Smooth muscle cell (in vitro differentiated cells): Measurements from ENCODE around the gene POLK. TPM values are rescaled to one million over a fixed set of nuclear protein-coding genes. Genes with fewer than 3 reads are reported as not detected.

Source experiments
- DNase-seq: peaks from one replicate; lab custom pipeline; 2025; ENCODE audit not compliant: unreplicated experiment; lab: John Stamatoyannopoulos, UW
- H2AFZ ChIP-seq: fragments of 200-600 bp; sonication (generic); 2 replicates; pipeline ENCODE4 v1.6.0; 2016; ENCODE audit warnings: antibody characterized with exemption, low read depth, mild to moderate bottlenecking
- H3F3A ChIP-seq: fragments of 200-600 bp; sonication (generic); 2 replicates; pipeline ENCODE4 v1.6.0; 2017; ENCODE audit warnings: antibody characterized with exemption, low read depth
- H3K27ac ChIP-seq: fragments of 200-600 bp; sonication (generic); 2 replicates; pipeline ENCODE4 v1.5.1; 2016; ENCODE audit warnings: low read depth, mild to moderate bottlenecking
- H3K27me3 ChIP-seq: fragments of 200-600 bp; sonication (generic); 2 replicates; pipeline ENCODE4 v1.6.1; 2016; ENCODE audit warnings: low read depth, mild to moderate bottlenecking
- H3K36me3 ChIP-seq: fragments of 200-600 bp; sonication (generic); 2 replicates; pipeline ENCODE4 v1.5.1; 2016; ENCODE audit warnings: low read depth
- H3K4me1 ChIP-seq: fragments of 200-600 bp; sonication (generic); 2 replicates; pipeline ENCODE4 v1.5.1; 2016; ENCODE audit warnings: low read depth
- H3K4me2 ChIP-seq: fragments of 200-600 bp; sonication (generic); 2 replicates; pipeline ENCODE4 v1.6.0; 2016; ENCODE audit warnings: mild to moderate bottlenecking
- H3K4me3 ChIP-seq: fragments of 200-600 bp; sonication (generic); 2 replicates; pipeline ENCODE4 v1.5.1; 2016; ENCODE audit warnings: mild to moderate bottlenecking
- H3K79me2 ChIP-seq: fragments of 200-600 bp; sonication (generic); 2 replicates; pipeline ENCODE4 v1.6.0; 2016; ENCODE audit warnings: low read depth, mild to moderate bottlenecking
- H3K9ac ChIP-seq: fragments of 200-600 bp; sonication (generic); 2 replicates; pipeline ENCODE4 v1.6.0; 2016; ENCODE audit warnings: low read depth
- H3K9me3 ChIP-seq: fragments of 200-600 bp; sonication (generic); replicated peaks from 2 replicates; pipeline ENCODE4 v1.5.1; 2016; ENCODE audit warnings: low read depth
- H4K20me1 ChIP-seq: fragments of 200-600 bp; sonication (generic); 2 replicates; pipeline ENCODE4 v1.6.0; 2016; ENCODE audit warnings: low read depth
- CTCF ChIP-seq: fragments of 200-600 bp; sonication (generic); IDR thresholded peaks from 2 replicates; pipeline ENCODE4 v1.5.1; 2017; ENCODE audit warnings: borderline replicate concordance, mild to moderate bottlenecking, antibody characterized with exemption; ENCODE audit not compliant: insufficient read depth, poor library complexity, severe bottlenecking
- WGBS: methylation state at CpG from one replicate; pipeline ENCODE4 v1.1.7; 2016; ENCODE audit warnings: low lambda C conversion rate; 5-methylcytosine and 5-hydroxymethylcytosine counted together
- polyA plus RNA-seq: library from polyadenylated mRNA; unstranded; fragments of >200 nt; fragmentation: Nextera tagmentation; extraction: Ambion mirVana; gene quantifications from 2 replicates; pipeline ENCODE4 v1.2.1, GENCODE V29; 2016
- total RNA-seq: library from RNA; depleted of rRNA; stranded (reverse); fragments of >200 nt; gene quantifications from 2 replicates; pipeline ENCODE4 v1.2.3, GENCODE V29; 2014

POLK gene
- total and polyA plus RNA-seq, 2 experiments from 2014 or later: 12.8 to 36.5 TPM

DNA sequence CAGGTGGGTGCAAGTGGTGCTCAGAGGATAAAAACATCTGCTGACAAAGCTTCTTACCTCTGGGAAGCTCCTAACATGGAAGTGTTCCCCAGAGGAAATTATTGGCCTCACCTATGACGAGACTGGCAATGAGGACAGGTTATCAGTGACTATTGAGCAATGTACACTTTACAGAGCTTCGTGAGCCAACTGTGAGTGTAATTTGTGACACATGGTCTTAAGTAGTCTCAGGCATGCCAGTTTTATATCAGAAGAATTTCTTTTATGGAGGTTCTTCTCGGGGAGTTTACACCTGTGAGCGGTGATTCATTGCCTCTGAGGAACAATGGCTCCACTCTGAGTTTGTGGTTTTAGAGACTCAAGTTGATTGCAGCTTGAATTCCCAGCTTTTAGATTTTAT lies 110.9 kb downstream of the POLK start:
- Histone ChIP-seq H3K27me3 (no peaks in the 10 kb centered on the region), H3K4me1 (no peaks in the 10 kb centered on the region), H3K27ac (peak overlapping the region; percentile 35), H3K79me2 (no peaks in the 10 kb centered on the region), H4K20me1 (no peaks in the 10 kb centered on the region), H3K9me3 (no peaks in the 10 kb centered on the region), H3K4me3 (no peak overlapping the region), H3K4me2 (no peak overlapping the region), H3K36me3 (no peaks in the 10 kb centered on the region), H2AFZ (no peak overlapping the region), H3K9ac (no peak overlapping the region), H3F3A (peaks cover 8% of the 10 kb centered on the region)
- DNase-seq: no peak
- WGBS: 73% methylated on average over 4 of the region's 4 CpGs
- TF ChIP-seq CTCF: no peak

- H3K9ac ChIP-seq: no peak overlapping the region
Observed at GRCh38 chr5:75623846-75624245, 112.2 kb downstream of the POLK start.

GRCh38 chr5:75626959-75627358 lies 115.3 kb downstream of the POLK start:
- no peak for TF ChIP-seq CTCF
- DNase-seq: no peak
- Histone ChIP-seq H3K36me3 (no peaks in the 10 kb centered on the region), H3K4me3 (no peak overlapping the region), H3K9ac (no peak overlapping the region), H2AFZ (no peak overlapping the region), H3K27me3 (no peaks in the 10 kb centered on the region), H3K27ac (no peak overlapping the region), H4K20me1 (no peaks in the 10 kb centered on the region), H3K4me2 (no peak overlapping the region), H3K4me1 (no peaks in the 10 kb centered on the region), H3K79me2 (no peaks in the 10 kb centered on the region), H3F3A (peaks cover 7% of the 10 kb centered on the region), H3K9me3 (no peaks in the 10 kb centered on the region)

More at GRCh38 chr5:75623846-75624245, 112.2 kb downstream of the POLK start:
- Histone ChIP-seq H3K27me3 (no peaks in the 10 kb centered on the region), H3K27ac (peak overlapping the region; percentile 15), H3K4me2 (peak overlapping the region; percentile 60), H2AFZ (no peak overlapping the region), H4K20me1 (no peaks in the 10 kb centered on the region), H3K4me3 (no peak overlapping the region), H3F3A (peaks cover 7% of the 10 kb centered on the region), H3K4me1 (no peaks in the 10 kb centered on the region), H3K9me3 (no peaks in the 10 kb centered on the region), H3K36me3 (no peaks in the 10 kb centered on the region), H3K79me2 (no peaks in the 10 kb centered on the region)
- no peak for TF ChIP-seq CTCF
- no peak for DNase-seq

DNA sequence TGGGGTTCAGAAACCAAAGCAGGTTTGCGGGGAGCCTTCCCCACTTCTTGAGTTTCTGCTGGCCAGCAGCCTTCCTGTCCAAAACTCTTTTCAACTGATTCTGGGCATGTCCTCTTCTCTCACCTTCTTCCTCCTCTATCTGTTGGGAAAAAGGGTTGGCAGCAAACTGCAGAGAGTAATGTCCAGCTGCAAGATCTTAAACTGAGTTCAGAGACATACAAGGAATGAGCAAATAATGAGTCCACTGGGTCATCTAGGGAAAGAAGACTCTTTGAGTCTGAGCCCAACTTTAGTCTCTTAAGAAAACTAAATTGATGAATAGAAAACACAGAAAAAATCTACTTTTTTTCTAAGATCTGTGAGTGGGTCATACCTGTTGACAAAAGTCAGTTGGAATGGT lies 116.1 kb downstream of the POLK start:
- H4K20me1 ChIP-seq: no peaks in the 10 kb centered on the region
- H3K4me2 ChIP-seq: no peak overlapping the region
- no peaks in the 10 kb centered on the region for H3K4me1 ChIP-seq
- WGBS: 100% methylated on average over 1 of the region's 1 CpG
- H3F3A ChIP-seq: peaks cover 7% of the 10 kb centered on the region
- no peak overlapping the region for H2AFZ ChIP-seq
- no peaks in the 10 kb centered on the region for H3K27me3 ChIP-seq
- H3K27ac ChIP-seq: no peak overlapping the region
- no peaks in the 10 kb centered on the region for H3K36me3 ChIP-seq
- no peaks in the 10 kb centered on the region for H3K79me2 ChIP-seq
- TF ChIP-seq CTCF: no peak
- no peak for DNase-seq
- H3K9ac ChIP-seq: no peak overlapping the region
- no peaks in the 10 kb centered on the region for H3K9me3 ChIP-seq
- H3K4me3 ChIP-seq: no peak overlapping the region
